GM12878 (cell line): ENCODE results near the gene RPL22. TPM values are rescaled to one million over a fixed set of nuclear protein-coding genes. Genes with fewer than 3 reads are reported as not detected.

Source experiments
- ATAC-seq: fragments of 200-7000 bp; cut with Tn5 transposase; 3 replicates; pipeline ENCODE4 v1.9.1; 2020; ENCODE audit warnings: mild to moderate bottlenecking, moderate library complexity
- BruUV-seq: library from RNA; stranded (reverse); fragments of 400-500 nt; replicated peaks from 2 replicates; lab custom pipeline; 2021; lab: Mats Ljungman, UMichigan
- CTCF ChIA-PET: fragments of 300-600 bp; sonication (Branson Sonifier 250); formaldehyde crosslinking; extraction: SDS; loops from one replicate; lab custom pipeline; 2021; ENCODE audit warnings: inconsistent platforms; lab: Yijun Ruan, JAX
- POLR2A ChIA-PET: fragments of 350-600 bp; formaldehyde crosslinking; extraction: SDS; loops from one replicate; lab custom pipeline; 2021; ENCODE audit warnings: inconsistent platforms; lab: Charles Lee
- RAD21 ChIA-PET: fragments of 300-600 bp; sonication (Branson Sonifier 250); formaldehyde crosslinking; loops from one replicate; lab custom pipeline; 2023; ENCODE audit warnings: antibody characterized with exemption; ENCODE audit not compliant: unreplicated experiment; lab: Charles Lee
- SMC1A ChIA-PET: fragments of 300-600 bp; sonication (Branson Sonifier 250); formaldehyde crosslinking; loops from one replicate; lab custom pipeline; 2023; ENCODE audit not compliant: unreplicated experiment, uncharacterized antibody; lab: Charles Lee
- DNase-seq: peaks from one replicate; pipeline ENCODE4 v3.0.0-alpha.2; 2011; ENCODE audit warnings: low read depth, low spot score
- FAIRE-seq: peaks from 3 replicates; lab custom pipeline; 2011; peaks lifted over from hg19 to GRCh38; lab: Jason Lieb, UNC
- H2AFZ ChIP-seq: 2 replicates; pipeline ENCODE4 v1.6.0; 2011; ENCODE audit warnings: low read depth, low read length, control low read depth; ENCODE audit not compliant: control insufficient read depth
- H3K27ac ChIP-seq: 2 replicates; pipeline ENCODE4 v1.5.1; 2011; ENCODE audit warnings: control low read depth; ENCODE audit not compliant: control insufficient read depth, insufficient read depth
- H3K27me3 ChIP-seq, 2 experiments: replicated peaks in 1 of 2; 2 replicates each; pipeline versions ENCODE4 v1.6.0 to v1.6.1; 2011; ENCODE audit warnings: low read length in 1 of 2; ENCODE audit not compliant: control insufficient read depth in 2 of 2, insufficient read depth in 2 of 2
- H3K36me3 ChIP-seq, 2 experiments: 2 replicates each; pipeline ENCODE4 v1.5.1; 2011; ENCODE audit warnings: low read length in 1 of 2; ENCODE audit not compliant: control insufficient read depth in 2 of 2, insufficient read depth in 2 of 2
- H3K4me1 ChIP-seq: 2 replicates; pipeline ENCODE4 v1.6.1; 2011; ENCODE audit warnings: mild to moderate bottlenecking, low read length, moderate library complexity, mixed read lengths; ENCODE audit not compliant: control insufficient read depth, insufficient read depth
- H3K4me2 ChIP-seq: 2 replicates; pipeline ENCODE4 v1.6.0; 2011; ENCODE audit warnings: control low read depth; ENCODE audit not compliant: control insufficient read depth, insufficient read depth
- H3K4me3 ChIP-seq: fragments of 200-600 bp; sonication (generic); 2 replicates; pipeline ENCODE4 v1.5.1; 2016
- H3K79me2 ChIP-seq: 2 replicates; pipeline ENCODE4 v1.6.0; 2011; ENCODE audit warnings: low read length; ENCODE audit not compliant: control insufficient read depth, insufficient read depth
- H3K9ac ChIP-seq: 2 replicates; pipeline ENCODE4 v1.8.0; 2011; ENCODE audit warnings: low read length, control low read depth, mixed read lengths; ENCODE audit not compliant: control insufficient read depth, insufficient read depth
- H3K9me3 ChIP-seq: replicated peaks from 3 replicates; pipeline ENCODE4 v1.5.1; 2011; ENCODE audit warnings: mild to moderate bottlenecking, low read length; ENCODE audit not compliant: control insufficient read depth, insufficient read depth
- H4K20me1 ChIP-seq: 2 replicates; pipeline ENCODE4 v1.6.0; 2011; ENCODE audit not compliant: control insufficient read depth, insufficient read depth
- ATF7 ChIP-seq: fragments of 450-650 bp; IDR thresholded peaks from 2 replicates; pipeline ENCODE4 v1.6.1; 2016; ENCODE audit warnings: low read depth, mild to moderate bottlenecking
- CREM ChIP-seq: IDR thresholded peaks from 2 replicates; pipeline ENCODE4 v1.6.1; 2014; ENCODE audit warnings: antibody characterized with exemption, low read depth
- ETV6 ChIP-seq, 2 experiments: fragments of 450-650 bp in 1 of 2; IDR thresholded peaks in 1 of 2; conservative IDR thresholded peaks in 1 of 2; 2 replicates each; pipeline ENCODE4 v1.6.1; 2014; ENCODE audit warnings: antibody characterized with exemption in 1 of 2, borderline replicate concordance in 1 of 2, low read depth in 1 of 2, mild to moderate bottlenecking in 1 of 2, moderate library complexity in 1 of 2
- HDAC2 ChIP-seq: fragments of 200-600 bp; sonication (generic); IDR thresholded peaks from 2 replicates; pipeline ENCODE4 v1.6.1; 2017
- LARP7 ChIP-seq: fragments of 450-650 bp; IDR thresholded peaks from 2 replicates; pipeline ENCODE4 v1.6.1; 2017; ENCODE audit warnings: mild to moderate bottlenecking
- MTA3 ChIP-seq: IDR thresholded peaks from 2 replicates; pipeline ENCODE4 v1.6.1; 2012; ENCODE audit warnings: low read length, inconsistent platforms, borderline replicate concordance
- MXI1 ChIP-seq: fragments of 150-350 bp; IDR thresholded peaks from 2 replicates; pipeline ENCODE4 v1.6.1; 2011; ENCODE audit warnings: low read depth, mild to moderate bottlenecking, inconsistent platforms, low read length, improper control_type of control experiment
- NR2C1 ChIP-seq: fragments of 450-650 bp; IDR thresholded peaks from 2 replicates; pipeline ENCODE4 v1.6.1; 2017; ENCODE audit warnings: antibody characterized with exemption, mild to moderate bottlenecking, moderate library complexity
- NR2C2 ChIP-seq: IDR thresholded peaks from 2 replicates; pipeline ENCODE4 v1.6.1; 2011; ENCODE audit warnings: borderline replicate concordance, low read depth; ENCODE audit not compliant: control insufficient read depth, insufficient read length
- PAX5 ChIP-seq: IDR thresholded peaks from 2 replicates; pipeline ENCODE4 v1.6.1; 2011; ENCODE audit warnings: low read depth, low read length, borderline replicate concordance
- POLR2A ChIP-seq: IDR thresholded peaks from 2 replicates; pipeline ENCODE4 v1.6.1; 2011; ENCODE audit warnings: low read depth, mild to moderate bottlenecking, low read length
- POLR2AphosphoS5 ChIP-seq: IDR thresholded peaks from 2 replicates; pipeline ENCODE4 v1.6.1; 2011; ENCODE audit warnings: mild to moderate bottlenecking, low read length, inconsistent platforms
- RBBP5 ChIP-seq: fragments of 200-600 bp; sonication (generic); conservative IDR thresholded peaks from 2 replicates; pipeline ENCODE4 v1.6.1; 2016
- TCF3 ChIP-seq: IDR thresholded peaks from 2 replicates; pipeline ENCODE4 v1.6.1; 2012; ENCODE audit warnings: low read depth, mild to moderate bottlenecking, low read length, borderline replicate concordance; ENCODE audit not compliant: insufficient read depth
- TCF7 ChIP-seq: IDR thresholded peaks from 2 replicates; pipeline ENCODE4 v1.6.1; 2014; ENCODE audit warnings: antibody characterized with exemption, borderline replicate concordance
- WGBS: methylation state at CpG from one replicate; pipeline ENCODE4 v1.1.6; 2016; ENCODE audit warnings: low lambda C conversion rate; ENCODE audit not compliant: insufficient replicate concordance, insufficient coverage; ENCODE audit errors: missing lambda C conversion rate; 5-methylcytosine and 5-hydroxymethylcytosine counted together
- in situ Hi-C: fragments of 300-500 bp; cut with MboI; formaldehyde crosslinking; loops from 9 replicates; pipeline ENCODE4 v1.14.3; 2018; ENCODE audit warnings: mixed read lengths
- intact Hi-C: fragments of 100-400 bp; cut with micrococcal nuclease; formaldehyde crosslinking; loops from one replicate; pipeline ENCODE4 v1.14.2; 2022; ENCODE audit not compliant: unreplicated experiment
- polyA plus RNA-seq, 11 experiments: library from polyadenylated mRNA; depleted of rRNA in 4 of 11; unstranded in 6 of 11; stranded (reverse) in 5 of 11; fragments of >200 nt; fragmentation: Nextera tagmentation in 4 of 11; fragmentation: Illumina TruSeq in 1 of 11; extraction: Ambion mirVana in 4 of 11; extraction: Trizol in 1 of 11; gene quantifications; 1 replicate in 1 of 11; 2 replicates in 10 of 11; pipeline versions ENCODE4 v1.2.1 to v1.2.3, GENCODE V29; 2011 to 2016; ENCODE audit warnings: inconsistent platforms in 2 of 11, missing spikeins in 2 of 11, low read depth in 1 of 11
- total RNA-seq, 4 experiments: library from RNA; depleted of rRNA in 3 of 4; stranded (reverse); fragments of >200 nt in 3 of 4; fragmentation: Illumina TruSeq in 1 of 4; extraction: Trizol in 1 of 4; gene quantifications; 2 replicates each; pipeline versions ENCODE4 v1.2.1 to v1.2.3, GENCODE V29; 2013 to 2021
- TF ChIP-seq, protein P1 (sequence below): IDR thresholded peaks from 2 replicates; pipeline ENCODE4 v1.6.1; 2012; ENCODE audit warnings: low read depth, low read length, improper control_type of control experiment
- TF ChIP-seq, protein P2 (sequence below): IDR thresholded peaks from 2 replicates; pipeline ENCODE4 v1.6.1; 2011; ENCODE audit warnings: mild to moderate bottlenecking, low read depth, low read length, moderate library complexity; ENCODE audit not compliant: insufficient replicate concordance
- TF ChIP-seq, protein P3 (sequence below): fragments of 450-650 bp; IDR thresholded peaks from 2 replicates; pipeline ENCODE4 v1.6.1; 2017; ENCODE audit warnings: mild to moderate bottlenecking, low read depth, inconsistent platforms; ENCODE audit not compliant: poor library complexity, severe bottlenecking

Gene RPL22
- total and polyA plus RNA-seq, 10 of the 15 experiments (the other 5 are each of a cell fraction or from before 2014, with no cell fraction given): 191 to 560 (median 430) TPM

DNA sequence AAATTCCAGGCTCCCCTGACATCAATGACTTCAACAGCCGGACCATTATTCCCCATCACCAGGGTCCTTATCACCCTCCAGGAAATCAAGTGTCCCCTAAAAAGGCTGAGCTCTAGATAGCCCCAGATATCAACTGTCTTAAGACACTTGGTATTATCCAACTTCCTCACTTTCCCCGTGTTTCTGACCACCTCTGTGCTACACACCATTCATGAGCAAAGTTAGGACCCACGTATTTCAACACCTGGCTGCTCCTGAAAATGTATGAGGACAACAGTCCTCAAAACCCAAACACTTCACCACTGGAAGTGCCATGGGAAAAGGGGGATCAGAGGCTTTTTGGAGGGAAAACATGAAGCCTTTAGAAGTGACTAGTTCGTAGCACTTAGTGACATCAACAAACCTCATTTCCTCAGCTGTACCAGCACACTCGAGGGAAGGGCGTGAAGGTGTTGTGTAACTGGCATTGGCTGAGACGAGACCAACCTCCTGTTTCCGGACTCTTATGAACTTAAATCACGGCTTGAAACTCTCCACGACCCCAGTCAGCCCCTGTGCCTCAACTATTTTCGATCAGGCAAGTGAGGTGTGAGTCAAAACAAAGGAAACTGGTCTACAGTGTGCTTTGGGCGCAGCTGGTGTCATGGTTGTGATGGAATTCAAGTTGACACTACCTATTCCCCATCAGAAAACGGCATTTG lies 15.2 kb downstream of the RPL22 start:
- intact Hi-C loops (no loop called here), in situ Hi-C loops (no loop called here)
- H3K4me2 ChIP-seq: no peak overlapping the region
- SMC1A ChIA-PET: no interaction called here
- H3K9ac ChIP-seq: no peak overlapping the region
- H3K4me1 ChIP-seq: no peaks in the 10 kb centered on the region
- TF ChIP-seq POLR2AphosphoS5: peak; percentile 43; the same call in 1 of the 2 replicates
- TF ChIP-seq ATF7: no peak
- TF ChIP-seq POLR2A: peak; percentile 41; the same call in 1 of the 2 replicates
- TF ChIP-seq, protein P1, sequence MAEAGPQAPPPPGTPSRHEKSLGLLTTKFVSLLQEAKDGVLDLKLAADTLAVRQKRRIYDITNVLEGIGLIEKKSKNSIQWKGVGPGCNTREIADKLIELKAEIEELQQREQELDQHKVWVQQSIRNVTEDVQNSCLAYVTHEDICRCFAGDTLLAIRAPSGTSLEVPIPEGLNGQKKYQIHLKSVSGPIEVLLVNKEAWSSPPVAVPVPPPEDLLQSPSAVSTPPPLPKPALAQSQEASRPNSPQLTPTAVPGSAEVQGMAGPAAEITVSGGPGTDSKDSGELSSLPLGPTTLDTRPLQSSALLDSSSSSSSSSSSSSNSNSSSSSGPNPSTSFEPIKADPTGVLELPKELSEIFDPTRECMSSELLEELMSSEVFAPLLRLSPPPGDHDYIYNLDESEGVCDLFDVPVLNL: no peak
- TF ChIP-seq NR2C1: no peak
- no peak for TF ChIP-seq TCF7
- no peak for TF ChIP-seq CREM
- no peak for TF ChIP-seq TCF3
- TF ChIP-seq MXI1: no peak
- no peak for TF ChIP-seq PAX5
- TF ChIP-seq, protein P2, sequence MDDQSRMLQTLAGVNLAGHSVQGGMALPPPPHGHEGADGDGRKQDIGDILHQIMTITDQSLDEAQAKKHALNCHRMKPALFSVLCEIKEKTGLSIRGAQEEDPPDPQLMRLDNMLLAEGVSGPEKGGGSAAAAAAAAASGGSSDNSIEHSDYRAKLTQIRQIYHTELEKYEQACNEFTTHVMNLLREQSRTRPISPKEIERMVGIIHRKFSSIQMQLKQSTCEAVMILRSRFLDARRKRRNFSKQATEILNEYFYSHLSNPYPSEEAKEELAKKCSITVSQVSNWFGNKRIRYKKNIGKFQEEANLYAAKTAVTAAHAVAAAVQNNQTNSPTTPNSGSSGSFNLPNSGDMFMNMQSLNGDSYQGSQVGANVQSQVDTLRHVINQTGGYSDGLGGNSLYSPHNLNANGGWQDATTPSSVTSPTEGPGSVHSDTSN: no peak
- 0 out of 2 replicates have a peak, but pooled peaks have one; percentile 42 for TF ChIP-seq MTA3
- TF ChIP-seq ETV6 (conservative IDR thresholded peaks at IDR 0.05 in 1 of 2, IDR thresholded peaks at IDR 0.05 in 1 of 2; ENCODE audit: borderline replicate concordance in 1 of 2, low read depth in 1 of 2): no peak
- TF ChIP-seq RBBP5: no peak
- TF ChIP-seq NR2C2: no peak
- TF ChIP-seq, protein P3, sequence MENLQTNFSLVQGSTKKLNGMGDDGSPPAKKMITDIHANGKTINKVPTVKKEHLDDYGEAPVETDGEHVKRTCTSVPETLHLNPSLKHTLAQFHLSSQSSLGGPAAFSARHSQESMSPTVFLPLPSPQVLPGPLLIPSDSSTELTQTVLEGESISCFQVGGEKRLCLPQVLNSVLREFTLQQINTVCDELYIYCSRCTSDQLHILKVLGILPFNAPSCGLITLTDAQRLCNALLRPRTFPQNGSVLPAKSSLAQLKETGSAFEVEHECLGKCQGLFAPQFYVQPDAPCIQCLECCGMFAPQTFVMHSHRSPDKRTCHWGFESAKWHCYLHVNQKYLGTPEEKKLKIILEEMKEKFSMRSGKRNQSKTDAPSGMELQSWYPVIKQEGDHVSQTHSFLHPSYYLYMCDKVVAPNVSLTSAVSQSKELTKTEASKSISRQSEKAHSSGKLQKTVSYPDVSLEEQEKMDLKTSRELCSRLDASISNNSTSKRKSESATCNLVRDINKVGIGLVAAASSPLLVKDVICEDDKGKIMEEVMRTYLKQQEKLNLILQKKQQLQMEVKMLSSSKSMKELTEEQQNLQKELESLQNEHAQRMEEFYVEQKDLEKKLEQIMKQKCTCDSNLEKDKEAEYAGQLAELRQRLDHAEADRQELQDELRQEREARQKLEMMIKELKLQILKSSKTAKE: no peak
- TF ChIP-seq HDAC2: no peak
- no peak for TF ChIP-seq LARP7
- TF ChIP-seq, all 136 proteins: peak for 3
- Histone ChIP-seq H3K27ac (no peak overlapping the region), H3K4me3 (no peak overlapping the region), H3K79me2 (no peaks in the 10 kb centered on the region; the same call in none of the 2 replicates), H3K36me3 (peaks cover 7 to 23% of the 10 kb centered on the region in 2 experiments), H3K9me3 (no peaks in the 10 kb centered on the region), H4K20me1 (peaks cover 22% of the 10 kb centered on the region), H2AFZ (no peak overlapping the region), H3K27me3 (no peaks in the 10 kb centered on the region; a peak in 1 of 4 replicates)
- no TSS peak for BruUV-seq
- WGBS: 74% methylated on average over 13 of the region's 13 CpGs
- RAD21 ChIA-PET: no interaction called here
- CTCF ChIA-PET: interaction anchor here (0.8 kb wide), 1 partner anchor 51 kb away, joined by 4 read pairs; no protein-coding TSS in a partner anchor
- FAIRE-seq (no peak), ATAC-seq (peak; percentile 9), DNase-seq (no peak)
- POLR2A ChIA-PET: no interaction called here
